SU-DHL-6 (cell line): ENCODE data around the gene ACKR4.

Experiments
- EZH2phosphoT487 ChIP-seq: fragments of 200-600 bp; sonication (generic), shearing (Covaris generic); conservative IDR thresholded peaks from 2 replicates; pipeline ENCODE4 v1.6.1; 2018; ENCODE audit warnings: mild to moderate bottlenecking, antibody characterized with exemption, low read length, moderate library complexity, mixed read lengths
- TF ChIP-seq, protein P1 (sequence below): fragments of 200-600 bp; sonication (generic); IDR thresholded peaks from one replicate; pipeline ENCODE4 v1.5.1; 2017; ENCODE audit warnings: antibody characterized with exemption, mild to moderate bottlenecking, low read length, moderate library complexity; ENCODE audit not compliant: insufficient read depth, poor library complexity, severe bottlenecking

DNA sequence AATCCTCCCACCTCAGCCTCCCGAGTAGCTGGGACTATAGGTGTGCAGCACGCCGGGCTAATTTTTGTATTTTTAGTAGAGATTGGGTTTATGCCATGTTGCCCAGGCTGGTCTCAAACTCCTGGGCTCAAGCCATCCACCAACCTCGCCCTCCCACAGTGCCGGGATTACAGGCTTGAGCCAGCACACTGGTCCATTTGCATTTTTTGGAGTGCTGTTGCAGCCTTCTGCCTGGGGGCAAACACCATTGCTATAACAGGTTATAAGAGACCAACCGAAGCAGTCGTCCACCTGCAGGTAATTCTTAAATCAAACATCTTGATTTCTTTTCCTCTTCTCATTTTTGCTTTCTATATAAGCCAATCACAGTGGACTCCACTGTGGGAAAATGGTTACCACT, 27.7 kb downstream of the ACKR4 start:
- TF ChIP-seq EZH2phosphoT487: no peak
- TF ChIP-seq, protein P1, sequence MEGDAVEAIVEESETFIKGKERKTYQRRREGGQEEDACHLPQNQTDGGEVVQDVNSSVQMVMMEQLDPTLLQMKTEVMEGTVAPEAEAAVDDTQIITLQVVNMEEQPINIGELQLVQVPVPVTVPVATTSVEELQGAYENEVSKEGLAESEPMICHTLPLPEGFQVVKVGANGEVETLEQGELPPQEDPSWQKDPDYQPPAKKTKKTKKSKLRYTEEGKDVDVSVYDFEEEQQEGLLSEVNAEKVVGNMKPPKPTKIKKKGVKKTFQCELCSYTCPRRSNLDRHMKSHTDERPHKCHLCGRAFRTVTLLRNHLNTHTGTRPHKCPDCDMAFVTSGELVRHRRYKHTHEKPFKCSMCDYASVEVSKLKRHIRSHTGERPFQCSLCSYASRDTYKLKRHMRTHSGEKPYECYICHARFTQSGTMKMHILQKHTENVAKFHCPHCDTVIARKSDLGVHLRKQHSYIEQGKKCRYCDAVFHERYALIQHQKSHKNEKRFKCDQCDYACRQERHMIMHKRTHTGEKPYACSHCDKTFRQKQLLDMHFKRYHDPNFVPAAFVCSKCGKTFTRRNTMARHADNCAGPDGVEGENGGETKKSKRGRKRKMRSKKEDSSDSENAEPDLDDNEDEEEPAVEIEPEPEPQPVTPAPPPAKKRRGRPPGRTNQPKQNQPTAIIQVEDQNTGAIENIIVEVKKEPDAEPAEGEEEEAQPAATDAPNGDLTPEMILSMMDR: no peak
